Stimulated activated naive CD4-positive, alpha-beta T cell treated with Interleukin-2 at 50 U/mL for 16 hours (primary cell): ENCODE data around the gene DPH3.
A peak's percentile ranks its signal among the peaks of the same experiment; 100 is the strongest.
"Not testable (repeated sequence)": the region's sequence is repeated elsewhere in the genome, so short reads cannot be mapped to it uniquely, and the experiment has no call there.

Experiments used
- DNase-seq: peaks from one replicate; lab custom pipeline; 2025; lab: John Stamatoyannopoulos, UW

DPH3 gene

DNA sequence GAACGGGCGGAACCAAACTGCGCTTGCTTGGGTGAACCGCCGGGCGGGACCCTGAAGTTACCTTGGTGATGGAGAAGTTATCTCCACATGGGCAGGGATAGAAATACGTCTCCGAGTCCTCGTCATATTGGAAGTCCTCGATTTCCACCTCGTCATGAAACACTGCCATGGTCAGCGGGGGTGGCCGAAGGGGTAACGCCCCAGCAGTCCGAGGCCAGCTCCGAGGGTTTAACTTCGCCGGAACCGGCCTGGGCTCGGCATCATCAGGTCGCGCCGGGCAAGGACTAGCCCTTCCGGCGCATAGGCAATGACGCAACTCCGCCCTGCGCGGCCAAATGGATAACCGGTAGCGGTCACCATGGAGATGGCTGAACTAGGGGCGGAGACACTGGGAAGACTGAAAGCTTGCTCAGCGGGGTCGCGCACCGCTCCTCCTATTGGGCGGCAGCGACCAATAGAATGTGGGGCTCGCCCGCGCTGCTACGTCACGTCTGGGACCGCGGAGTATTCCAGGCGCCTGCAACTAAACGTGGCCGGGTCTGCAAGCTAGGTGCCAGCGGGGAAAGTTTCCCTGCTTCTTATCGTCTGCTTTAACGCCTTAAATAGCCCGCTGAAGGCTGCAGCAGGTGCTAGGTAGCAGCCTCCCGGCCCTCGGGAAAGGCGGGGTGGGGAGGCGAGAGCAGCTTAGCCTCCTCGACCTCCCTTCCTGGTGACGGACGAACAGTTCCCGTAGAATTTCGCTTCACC lies at the start of gene DPH3, which contains the start of gene OXNAD1:
Gene DPH3 (minus strand): TSS at position 236 of the 747 bp plus-strand sequence. CDS start 67 bp downstream, at position 169.
Gene OXNAD1 (plus strand): TSS at position 505 of the 747 bp plus-strand sequence. CDS start 5,741 bp downstream, outside the sequence.
- DNase-seq: peak; percentile 99

DNA sequence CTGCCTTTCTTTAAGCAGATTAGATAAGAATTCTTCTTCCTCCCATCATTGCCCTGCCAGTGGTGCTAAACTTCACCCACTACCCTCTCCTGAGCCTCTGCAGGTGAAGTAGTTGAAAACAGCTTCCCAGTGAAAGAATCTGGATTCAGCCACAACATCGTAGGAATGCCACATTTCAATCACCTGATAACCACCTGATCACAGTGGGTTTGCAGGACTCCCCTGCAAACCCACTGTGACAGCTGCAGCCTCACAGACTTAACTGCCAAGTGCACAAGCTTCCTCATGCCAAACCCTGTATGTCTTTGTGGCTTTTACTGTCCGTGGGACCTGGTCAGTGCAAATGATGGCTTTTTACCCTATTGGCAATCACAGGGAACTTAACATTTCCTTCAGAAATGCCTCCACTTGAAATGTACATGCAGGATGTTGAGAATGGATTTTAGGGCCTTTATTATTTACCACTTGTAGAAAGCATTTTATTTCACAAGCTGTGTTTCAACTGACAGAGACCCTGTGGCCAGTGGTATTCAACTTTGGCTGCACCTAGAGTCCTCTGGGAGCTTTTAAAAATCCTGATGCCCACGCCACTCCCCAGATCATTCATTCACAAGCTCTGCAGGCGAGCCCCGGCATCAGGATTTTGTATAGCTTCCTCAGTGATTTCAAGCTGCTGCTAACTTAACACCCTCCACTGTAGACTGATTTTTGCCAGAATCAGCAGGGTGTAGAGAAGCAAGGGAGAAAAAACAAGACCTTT lies 49.3 kb upstream of the DPH3 start:
- no peak for DNase-seq

DNA sequence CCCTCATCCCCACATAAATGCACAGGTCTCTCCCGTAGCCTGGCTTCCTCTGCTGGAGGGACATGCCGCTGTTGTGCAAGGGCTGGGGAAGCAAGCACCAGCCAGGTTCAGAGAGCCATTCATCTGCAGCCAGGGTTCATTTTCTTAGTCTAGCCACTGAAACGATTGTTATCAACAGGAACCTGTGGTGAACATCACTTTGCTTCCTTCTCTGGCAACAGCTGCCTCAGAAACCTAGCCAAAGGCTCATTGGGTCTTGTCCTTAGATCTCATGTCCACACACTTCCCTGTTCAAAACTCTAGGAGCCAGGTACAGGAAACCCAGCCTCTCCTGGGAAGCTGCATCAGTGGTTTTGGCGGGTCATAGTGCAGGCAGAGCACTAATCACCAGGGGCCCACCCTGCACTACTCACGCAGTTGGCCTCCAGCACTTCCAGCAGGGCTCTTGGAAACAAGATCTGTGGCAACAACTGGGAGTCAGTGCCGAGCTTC lies 47.3 kb upstream of the DPH3 start:
- DNase-seq: peak; percentile 28

DNA sequence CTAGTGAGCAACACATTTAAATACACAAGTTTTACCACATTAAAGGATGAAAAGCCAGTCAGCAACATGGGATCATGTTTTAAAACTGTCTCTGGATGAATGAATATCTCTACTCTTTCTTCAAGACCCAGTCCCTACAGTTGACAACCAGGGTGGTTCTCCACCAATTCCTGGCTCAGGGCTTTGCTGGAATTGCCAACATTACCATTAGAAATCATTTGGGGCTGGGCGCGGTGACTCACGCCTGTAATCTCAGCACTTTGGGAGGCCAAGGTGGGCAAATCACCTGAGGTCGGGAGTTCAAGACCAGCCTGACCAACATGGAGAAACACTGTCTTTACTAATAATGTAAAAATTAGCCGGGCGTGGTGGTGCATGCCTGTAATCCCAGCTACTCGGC lies 45.7 kb upstream of the DPH3 start:
- not testable (repeated sequence) for DNase-seq

DNA sequence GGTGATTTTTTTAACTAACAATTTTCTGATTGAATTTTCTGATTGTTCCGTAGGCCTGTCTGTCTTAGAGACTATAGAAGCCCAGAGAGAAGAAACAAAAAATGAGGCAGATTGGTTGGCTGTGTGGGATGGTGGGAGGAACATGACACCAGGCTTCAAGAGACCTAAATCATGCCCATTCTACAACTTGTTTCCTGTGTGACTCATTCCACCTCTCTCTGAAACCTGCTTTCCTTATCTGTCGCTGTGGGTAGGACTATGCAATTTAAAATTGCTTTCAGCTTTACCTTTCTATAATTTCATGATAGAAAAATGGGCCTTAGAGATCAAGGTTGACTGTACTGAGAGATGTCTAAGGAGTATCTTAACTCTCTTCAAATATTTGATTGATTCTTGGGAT lies 44.8 kb upstream of the DPH3 start:
- peak; percentile 49 for DNase-seq

DNA sequence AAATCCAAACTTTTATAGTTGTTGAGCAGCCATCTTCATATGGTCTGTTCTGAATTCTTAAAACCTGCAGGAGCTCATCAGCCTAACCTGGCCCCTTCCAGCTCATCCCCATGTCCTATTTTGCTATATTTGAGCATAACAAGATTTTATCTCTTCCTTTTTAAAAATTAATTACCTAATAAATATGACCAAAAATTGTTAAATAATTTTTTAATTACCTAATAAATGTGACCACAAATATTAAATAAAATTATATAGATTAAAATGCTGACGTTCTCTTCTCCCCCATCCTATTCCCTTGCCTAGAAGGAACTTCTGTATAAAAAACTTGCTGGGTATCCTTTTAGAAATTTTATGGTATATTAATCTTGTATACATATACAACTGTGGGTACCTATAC lies 44.0 kb upstream of the DPH3 start:
- no peak for DNase-seq

DNA sequence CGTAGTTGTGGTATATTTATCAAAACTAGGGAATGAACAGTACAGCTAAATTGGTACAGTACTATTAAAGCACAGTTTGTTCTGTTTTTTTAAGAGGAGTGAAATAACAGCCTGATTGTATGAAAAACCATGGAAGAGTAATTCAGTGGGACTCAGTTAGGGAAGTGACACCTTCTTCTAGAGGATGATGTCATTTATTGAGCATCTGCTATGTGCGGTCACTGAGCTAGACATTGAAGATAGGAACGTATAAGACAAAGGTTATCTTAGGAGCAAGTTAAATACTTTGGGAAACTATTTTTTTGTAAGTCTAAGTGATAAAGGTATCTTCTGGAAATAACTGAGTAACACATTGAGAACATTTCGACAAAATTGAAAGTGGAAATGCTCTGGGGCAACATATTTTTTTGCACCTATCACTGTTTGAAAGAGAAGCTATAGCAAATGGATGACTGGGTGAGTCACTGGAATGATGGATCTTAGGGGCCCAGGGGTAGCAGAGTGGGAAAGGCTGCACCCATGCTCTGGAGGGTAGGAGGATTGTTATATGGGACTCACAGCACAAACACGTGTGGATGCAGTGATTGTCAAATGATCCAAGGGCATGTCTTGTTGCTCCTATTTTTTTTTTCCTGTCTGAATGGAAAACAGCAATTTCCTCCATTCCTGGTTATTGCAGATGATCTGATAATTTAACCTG lies 43.2 kb upstream of the DPH3 start:
- DNase-seq: no peak

DNA sequence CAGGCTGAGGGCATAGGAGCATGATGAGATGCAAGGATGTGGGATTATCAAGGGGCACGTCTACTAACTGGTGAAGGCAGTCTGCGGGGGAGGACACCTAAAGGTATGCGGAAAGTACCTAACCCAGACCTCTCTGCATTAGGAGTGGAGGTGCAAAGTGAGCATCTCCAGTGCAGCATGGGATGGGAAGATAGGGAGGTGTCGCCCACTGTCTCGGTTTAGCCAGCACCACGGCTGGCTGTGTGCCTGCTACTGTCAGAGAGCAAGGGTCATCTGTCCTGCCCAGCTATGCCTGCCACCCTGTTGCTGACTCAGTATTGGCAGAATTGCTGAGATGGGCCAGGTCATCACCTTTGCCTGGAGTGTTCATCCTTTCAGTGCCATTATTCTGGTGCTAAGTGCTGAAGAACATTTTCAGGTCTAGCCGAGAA lies 40.4 kb upstream of the DPH3 start:
- peak; percentile 27 for DNase-seq

DNA sequence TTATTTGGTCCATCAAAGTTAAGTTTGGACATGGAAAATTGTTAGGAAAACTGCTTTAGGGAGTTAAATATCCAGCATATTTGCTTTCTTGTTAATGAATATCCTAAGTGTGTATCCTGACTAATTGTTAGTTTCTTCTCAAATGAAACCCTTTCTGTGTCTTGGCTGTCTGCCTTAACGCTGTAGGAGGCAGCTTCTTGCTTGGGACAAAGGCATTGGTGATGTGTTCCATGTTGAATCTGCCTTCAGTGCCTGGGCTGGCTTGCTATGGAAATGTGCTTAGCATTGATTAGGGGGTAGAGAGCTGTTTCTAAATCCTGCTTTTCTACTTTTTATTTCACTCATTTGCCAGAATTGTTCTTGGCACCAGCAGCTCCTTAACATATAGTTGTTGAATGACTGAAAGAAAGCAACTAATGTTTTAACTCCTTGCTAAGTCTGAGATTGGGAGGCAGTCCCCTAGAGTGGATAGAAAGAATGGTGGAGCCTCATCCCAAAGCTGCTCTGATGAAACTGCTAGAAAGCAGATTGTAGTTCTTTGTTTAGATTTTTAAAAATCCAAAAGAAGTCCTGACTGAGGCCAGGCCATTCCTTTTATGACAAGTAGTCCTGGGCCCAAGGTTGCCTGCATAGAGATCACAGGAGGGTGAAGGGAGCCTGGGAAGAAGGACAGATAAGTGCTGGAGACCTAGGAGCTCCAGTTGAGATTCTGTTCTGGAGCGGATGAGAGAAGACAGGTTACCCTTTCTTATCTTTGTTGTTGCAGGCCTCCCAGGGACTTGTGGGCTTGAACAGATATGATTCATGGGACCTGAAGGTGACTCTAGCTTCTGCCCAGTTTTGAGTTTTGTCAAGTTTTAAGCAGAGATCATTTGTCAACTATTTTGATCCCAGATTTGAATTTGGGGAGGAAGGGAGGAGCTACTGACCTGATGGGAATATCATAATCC lies 39.6 kb upstream of the DPH3 start:
- no peak for DNase-seq

DNA sequence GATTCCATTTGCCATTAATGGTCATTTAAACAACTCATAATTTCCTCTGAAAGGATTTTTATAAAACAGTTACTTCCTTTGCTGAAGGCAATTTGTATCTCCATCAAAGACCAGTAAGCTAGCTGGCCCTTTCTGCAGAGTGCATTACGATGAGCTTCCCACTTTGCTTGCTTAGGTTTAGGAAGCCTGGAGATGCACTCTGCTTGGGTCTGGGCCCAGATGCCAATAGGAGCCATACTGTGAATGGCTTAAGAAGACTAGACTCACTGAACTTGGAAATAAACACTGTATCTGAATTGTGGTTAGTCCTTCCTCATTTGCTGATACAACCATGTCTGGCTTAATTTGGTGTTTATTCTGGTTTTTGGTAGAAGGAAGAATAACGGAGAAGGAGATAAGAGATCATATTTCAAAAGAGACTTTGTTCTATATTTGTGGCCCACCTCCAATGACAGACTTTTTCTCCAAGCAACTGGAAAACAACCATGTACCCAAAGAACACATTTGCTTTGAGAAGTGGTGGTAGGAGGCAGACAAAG lies 38.4 kb upstream of the DPH3 start:
- DNase-seq: no peak

DNA sequence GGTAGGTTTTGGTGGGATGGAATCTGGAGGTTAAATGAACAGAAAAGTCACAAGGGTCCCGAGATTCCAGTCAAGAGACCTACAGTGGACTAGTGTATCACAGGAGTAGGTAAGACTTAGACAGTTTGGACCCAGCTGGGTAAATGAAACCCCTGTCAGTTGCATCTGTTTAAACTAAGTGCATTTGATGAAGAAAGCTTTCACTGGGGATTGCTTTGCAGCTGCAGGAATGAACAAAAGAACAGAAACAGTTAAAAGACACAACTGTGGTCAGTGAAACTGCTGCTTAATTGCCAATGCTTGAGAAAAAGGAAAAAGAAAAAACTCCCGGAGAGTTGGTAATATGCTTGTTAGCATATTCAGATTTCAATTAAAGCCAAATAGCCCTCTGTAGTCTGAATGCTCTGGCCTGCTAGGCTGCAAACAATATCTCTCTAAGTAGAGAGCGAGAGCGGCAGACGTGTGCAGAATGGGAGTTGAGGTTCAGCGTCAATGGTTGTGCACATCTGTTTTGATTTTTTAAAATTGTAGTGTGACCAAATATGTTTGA lies 37.4 kb upstream of the DPH3 start:
- no peak for DNase-seq

DNA sequence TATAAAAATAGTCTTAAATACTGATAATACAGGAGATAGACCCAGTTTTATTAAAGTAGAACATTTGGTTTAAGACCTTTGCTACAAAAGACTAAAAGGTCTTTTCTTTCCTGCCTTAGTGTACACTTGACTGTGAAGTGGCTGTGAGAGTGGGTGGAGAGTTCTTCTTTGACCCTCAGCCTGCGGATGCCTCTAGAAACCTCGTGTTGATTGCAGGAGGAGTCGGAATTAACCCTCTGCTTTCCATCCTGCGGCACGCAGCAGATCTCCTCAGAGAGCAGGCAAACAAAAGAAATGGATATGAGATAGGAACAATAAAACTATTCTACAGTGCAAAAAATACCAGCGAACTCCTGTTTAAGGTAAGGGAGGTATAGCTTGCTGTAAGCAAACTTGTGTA lies 36.8 kb upstream of the DPH3 start:
- DNase-seq: no peak

DNA sequence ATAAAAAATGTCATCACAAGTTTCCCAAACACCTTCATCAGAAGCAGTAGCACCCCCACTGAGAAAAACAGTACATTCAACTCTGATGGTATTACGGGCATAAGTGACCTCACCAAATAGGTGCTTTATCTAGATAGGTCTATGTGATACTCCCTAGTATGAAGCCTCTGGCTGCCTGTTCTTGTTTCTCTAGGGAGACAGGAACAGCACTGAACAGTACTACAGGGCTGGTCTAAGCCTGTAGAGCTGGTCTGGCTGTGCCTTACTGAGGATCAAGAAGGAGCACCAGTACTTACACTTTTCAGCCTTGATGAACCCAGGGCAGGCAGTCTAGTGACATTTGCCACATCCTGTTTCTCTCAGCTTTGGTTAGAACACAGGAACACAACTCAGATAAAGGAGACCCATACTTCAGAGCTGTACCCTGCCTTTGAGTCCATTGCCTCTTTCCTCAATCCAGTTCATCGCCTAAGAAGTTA lies 36.2 kb upstream of the DPH3 start:
- no peak for DNase-seq

DNA sequence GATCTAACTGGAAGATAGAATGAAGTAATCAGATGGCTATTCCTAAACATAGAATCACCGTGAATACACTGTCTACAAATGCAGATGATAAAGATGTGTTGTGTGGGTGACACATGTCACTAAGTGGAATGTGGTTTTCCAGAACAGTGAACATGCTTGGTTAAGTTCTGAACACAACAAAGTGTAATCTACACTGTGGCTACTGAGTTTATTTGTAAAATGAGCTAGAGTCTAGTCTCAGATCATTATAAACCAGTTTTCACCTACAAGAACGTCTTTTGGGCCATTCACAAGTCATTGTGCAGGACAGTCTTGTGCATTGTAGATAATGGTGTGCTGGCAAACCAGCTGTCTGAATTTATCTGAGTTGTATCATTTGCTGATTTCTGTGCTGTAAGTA lies 35.6 kb upstream of the DPH3 start:
- DNase-seq: no peak

DNA sequence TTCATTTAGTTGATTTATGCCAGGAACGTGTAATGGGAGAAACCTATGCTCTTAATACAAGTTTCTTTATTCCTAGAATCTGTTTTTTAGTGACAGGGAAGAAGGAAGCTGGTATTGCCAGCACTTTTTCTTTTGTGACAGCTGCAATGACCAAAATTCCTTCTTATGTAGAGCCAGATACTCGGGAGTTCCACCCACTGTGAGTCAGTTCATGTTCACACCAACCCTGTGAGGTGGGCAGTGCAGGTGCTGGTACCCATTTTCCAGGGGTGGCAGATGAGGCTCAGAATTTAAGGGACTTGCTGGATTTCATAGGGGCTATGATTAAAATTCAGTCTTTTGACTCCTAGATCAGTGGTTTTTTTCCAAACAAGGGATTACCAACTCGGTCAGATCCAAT lies 35.0 kb upstream of the DPH3 start:
- DNase-seq: no peak

DNA sequence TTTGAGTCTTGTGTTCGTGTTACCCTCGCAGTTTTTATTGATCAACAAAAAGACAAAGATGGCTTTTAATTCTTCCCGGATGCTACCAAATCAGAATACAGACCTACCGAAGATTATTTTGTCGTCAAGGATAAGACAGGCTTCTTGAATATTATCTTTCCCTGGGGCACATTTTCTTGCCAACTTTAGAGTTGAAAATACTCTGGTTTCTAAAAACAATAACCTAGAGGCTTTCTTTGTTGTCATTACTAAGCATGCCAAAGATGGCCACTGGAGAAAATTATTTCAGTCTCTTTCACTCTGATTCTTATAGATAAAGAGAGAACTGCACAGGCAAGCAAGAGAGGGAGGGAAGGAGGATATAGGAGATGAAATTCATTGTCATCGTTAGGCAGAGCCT lies 34.1 kb upstream of the DPH3 start:
- DNase-seq: no peak

DNA sequence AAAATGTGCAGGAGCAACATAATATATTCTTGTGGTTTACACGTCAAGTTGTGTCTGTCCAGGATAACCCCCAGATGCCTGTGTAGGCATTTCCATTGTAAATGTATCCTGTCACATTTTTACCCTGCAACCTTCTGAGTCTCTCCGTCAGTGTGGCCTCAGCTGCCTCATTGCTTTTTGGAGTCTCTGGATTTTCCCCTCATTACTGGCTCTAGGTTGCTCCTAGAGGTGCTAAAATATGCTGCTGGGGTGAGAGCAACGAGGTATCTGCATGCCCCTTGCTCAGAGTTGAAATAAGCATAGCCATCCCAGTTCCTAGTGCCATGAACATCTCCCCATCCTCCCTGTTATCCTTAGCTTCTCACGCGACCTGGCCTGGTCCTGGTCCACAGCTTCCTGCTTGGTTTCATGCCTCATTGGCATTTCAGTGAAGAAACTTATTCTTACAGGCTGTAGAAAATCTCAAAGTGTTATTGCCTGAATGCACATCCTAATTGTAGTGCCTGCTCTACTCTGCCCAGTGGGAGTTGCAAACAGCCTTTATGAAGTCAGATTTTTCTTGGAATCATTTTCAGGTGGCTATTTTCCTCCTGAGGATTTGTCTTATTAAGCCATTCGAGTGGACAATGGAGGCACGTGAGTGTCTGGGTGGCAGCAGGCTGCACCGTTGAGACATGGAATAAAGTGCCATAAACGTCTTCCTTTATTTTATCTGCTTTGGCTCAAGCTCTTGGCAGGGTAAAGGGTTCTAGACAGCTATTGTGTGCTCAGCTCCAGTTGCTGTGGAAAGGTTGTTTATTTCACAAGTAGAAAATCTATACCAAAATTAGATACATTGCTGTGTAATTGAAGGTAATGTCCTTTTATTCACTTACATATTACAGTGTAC lies 33.5 kb upstream of the DPH3 start:
- DNase-seq: no peak

DNA sequence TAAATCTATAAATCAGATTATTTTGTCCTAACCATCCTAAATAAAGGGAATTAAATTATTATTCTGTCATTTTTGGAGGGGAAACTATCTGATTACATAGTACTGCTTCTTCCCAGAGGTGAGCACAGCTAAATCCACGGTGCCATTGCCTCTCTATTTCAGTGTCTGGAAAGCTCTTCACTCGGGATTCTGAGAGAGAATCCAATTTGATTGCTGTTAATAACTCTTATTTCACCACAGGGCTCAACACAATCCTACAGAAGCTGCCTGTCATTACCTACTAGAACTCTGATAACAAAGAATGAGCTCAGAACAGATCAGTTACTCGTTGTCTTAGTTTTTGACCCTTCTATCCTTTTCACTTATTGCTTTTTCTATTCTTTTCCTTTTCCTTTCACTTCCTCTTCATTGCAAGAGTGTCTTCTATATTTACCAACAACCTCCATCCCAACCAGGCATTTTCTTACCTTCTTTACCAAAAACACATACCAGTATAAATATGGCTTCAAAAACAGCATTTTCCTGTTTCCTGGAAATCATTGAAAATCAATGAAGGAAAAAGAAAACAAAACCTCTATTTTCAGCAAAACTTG lies 30.7 kb upstream of the DPH3 start:
- DNase-seq: no peak

DNA sequence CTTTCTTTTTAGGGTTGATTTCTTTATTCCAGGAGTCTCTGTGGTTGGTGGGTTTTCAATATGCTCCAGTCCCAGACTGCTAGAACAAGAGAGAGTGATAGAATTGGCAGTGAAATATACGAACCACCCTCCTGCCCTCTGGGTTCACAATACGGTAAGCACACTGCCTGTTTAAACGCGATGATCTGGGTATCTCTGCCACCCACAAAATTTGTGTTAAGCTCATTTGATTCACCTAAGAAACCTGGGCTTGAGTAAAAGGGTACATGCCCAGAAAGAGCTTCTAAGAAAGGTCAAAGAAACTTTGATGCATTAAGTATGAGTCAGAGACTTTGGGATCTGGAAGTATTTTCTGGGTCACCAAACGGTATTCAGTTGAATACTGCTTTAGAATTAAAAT lies 30.1 kb upstream of the DPH3 start:
- no peak for DNase-seq
